SKM-1 (cell line): ENCODE data around the gene MRPS23.
A peak's percentile ranks its signal among the peaks of the same experiment; 100 is the strongest.
"Not testable (repeated sequence)": the region's sequence is repeated elsewhere in the genome, so short reads cannot be mapped to it uniquely, and the experiment has no call there.

Experiments
- DNase-seq: peaks from one replicate; lab custom pipeline; 2025; ENCODE audit not compliant: unreplicated experiment; lab: John Stamatoyannopoulos, UW

MRPS23 gene

GRCh38 chr17:57864273-57864672 is 14.4 kb upstream of the MRPS23 start:
- no peak for DNase-seq

- no peak for DNase-seq
Measured at GRCh38 chr17:57862694-57863667, 13.1 kb upstream of the MRPS23 start.

GRCh38 chr17:57861790-57862693 is 12.2 kb upstream of the MRPS23 start:
- DNase-seq = no peak

- DNase-seq = peak; percentile 96
Measured at GRCh38 chr17:57861000-57861789, 11.4 kb upstream of the MRPS23 start.

- no peak for DNase-seq
Measured at GRCh38 chr17:57860414-57860999, 10.7 kb upstream of the MRPS23 start.

- no peak for DNase-seq
Measured at GRCh38 chr17:57859601-57860413, 10.0 kb upstream of the MRPS23 start.

GRCh38 chr17:57858838-57859237 is 9.0 kb upstream of the MRPS23 start:
- no peak for DNase-seq

GRCh38 chr17:57856792-57857620 is 7.2 kb upstream of the MRPS23 start:
- DNase-seq = no peak

- no peak for DNase-seq
Measured at GRCh38 chr17:57855391-57856035, 5.7 kb upstream of the MRPS23 start.

GRCh38 chr17:57853695-57854094 is 3.9 kb upstream of the MRPS23 start:
- DNase-seq = no peak

- no peak for DNase-seq
Measured at GRCh38 chr17:57852955-57853328, 3.1 kb upstream of the MRPS23 start.

GRCh38 chr17:57852092-57852954 is 2.5 kb upstream of the MRPS23 start:
- DNase-seq = no peak

GRCh38 chr17:57849163-57849873 is 526 bp downstream of the MRPS23 start:
- DNase-seq = no peak

- not testable (repeated sequence) for DNase-seq
Measured at GRCh38 chr17:57846056-57846945, 3.5 kb downstream of the MRPS23 start.

GRCh38 chr17:57842280-57842679 is 7.6 kb downstream of the MRPS23 start:
- no peak for DNase-seq

- DNase-seq = no peak
Measured at GRCh38 chr17:57839571-57839923, 10.3 kb downstream of the MRPS23 start.
